HG03521 (cell line): Measurements from ENCODE around the gene KIF2C.
"Not testable (repeated sequence)": the region's sequence is repeated elsewhere in the genome, so short reads cannot be mapped to it uniquely, and the experiment has no call there.

Source experiments
- ATAC-seq: cut with Tn5 transposase; IDR thresholded peaks from one replicate; pipeline ENCODE4 v1.9.1; 2021; ENCODE audit warnings: mild to moderate bottlenecking, moderate library complexity; ENCODE audit not compliant: unreplicated experiment

The KIF2C gene

DNA sequence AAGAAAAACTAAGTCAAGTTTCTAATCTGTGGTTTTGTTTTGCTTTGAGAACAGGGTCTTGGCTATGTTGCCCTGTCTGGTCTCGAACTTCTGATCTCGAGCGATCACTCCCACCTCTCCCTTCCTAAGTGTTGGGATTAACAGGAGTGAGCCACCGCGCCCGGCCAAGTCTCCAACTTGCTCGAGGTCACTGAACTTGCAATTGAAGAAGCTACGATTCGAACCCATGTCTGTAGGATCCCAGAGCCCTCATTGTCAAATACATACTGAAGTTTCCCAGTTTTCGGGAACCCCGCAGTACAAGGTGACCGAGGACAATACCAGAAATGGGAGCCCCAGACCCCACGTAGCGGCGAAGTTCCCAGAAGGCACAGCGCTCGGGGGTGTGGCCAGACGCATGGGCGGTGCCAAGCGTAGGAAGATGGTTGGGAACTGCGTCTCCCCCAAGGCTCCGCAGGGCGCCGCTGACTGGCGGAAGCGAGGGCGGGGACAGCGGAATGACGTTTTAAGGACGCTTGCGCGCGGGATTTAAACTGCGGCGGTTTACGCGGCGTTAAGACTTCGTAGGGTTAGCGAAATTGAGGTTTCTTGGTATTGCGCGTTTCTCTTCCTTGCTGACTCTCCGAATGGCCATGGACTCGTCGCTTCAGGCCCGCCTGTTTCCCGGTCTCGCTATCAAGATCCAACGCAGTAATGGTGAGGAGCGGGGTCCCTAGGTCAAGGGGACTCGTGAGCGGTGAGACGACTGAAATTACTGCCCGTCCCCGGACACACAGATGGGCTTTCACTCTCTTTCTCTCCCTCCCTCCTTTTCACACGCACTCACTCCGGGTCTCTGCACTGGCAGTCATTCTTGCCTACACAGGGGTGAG, at the start of gene KIF2C:
Gene KIF2C, plus strand, starts transcription at position 531 of the 872 bp plus-strand sequence. Its CDS starts 96 bp downstream, at position 627.
- ATAC-seq: peak; percentile 97

DNA sequence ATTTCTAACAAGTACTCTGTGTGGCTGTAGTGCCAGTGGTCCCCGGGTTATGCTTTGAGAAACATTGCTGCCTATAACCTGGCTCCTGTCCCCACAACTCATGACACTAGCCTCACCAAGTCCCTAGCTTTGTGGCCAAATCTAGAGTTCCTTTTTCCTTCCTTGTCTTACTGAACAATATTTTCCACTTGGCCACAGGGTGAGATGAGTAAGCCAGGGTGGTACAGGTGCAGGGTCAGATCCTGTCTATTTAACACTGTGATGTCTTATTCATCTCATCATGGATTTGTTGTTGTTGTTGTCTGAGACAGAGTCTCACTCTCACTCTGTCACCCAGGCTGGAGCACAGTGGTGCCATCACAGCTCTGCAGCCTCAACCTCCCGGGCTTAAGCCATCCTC, 46.5 kb upstream of the KIF2C start:
- ATAC-seq: no peak

DNA sequence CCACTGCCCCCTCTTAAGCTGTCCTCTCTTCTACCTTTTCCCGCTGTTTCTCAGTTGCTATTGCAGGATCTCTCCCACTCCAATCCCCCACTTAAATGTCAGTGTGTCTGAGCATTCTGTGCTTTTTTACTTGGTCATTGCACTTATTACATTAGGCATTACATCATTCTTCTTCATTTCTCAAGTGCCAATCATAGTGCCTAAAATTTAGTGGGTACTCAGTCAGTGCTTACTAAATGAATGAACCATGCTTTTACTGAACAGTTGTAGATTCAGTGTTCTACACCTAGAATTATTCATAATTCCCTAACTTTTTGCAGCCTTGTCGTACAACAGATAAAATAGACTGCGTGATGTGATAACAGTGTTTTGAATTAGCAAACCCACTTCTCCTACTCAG, 45.7 kb upstream of the KIF2C start:
- ATAC-seq: no peak

DNA sequence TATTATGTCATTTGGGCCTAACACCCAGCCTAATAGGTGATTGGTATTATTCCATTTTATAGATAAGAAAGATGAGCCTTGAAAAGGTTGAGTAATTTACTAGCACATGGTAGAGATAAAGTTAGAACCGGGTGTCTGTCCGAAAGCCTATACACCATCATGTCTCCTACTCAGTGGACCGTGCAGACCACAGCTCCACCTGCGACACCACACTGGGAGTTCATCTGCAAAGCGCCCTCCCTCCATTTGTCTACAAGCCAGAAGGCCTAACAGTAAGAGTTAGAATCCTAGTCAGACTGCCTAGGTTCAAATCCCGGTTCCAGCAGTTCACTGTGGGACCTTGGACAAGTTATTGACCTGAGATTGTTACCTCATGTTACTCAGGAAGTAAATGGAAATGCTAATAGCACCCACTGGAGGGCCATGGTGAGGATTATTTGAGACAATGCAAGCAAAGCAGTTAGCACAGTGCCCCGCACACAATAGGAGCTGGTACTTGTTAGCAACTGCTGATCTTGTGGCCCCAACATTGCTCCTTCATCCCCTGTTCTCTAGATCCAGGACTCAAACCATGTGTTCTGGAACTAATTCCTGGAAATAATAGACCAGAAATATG, 44.7 kb upstream of the KIF2C start:
- ATAC-seq: peak; percentile 56

- no peak for ATAC-seq
These were observed 44.0 kb upstream of the KIF2C start for GRCh38 chr1:44695671-44696070.

- no peak for ATAC-seq
These were observed 43.5 kb upstream of the KIF2C start for GRCh38 chr1:44696101-44696500.

DNA sequence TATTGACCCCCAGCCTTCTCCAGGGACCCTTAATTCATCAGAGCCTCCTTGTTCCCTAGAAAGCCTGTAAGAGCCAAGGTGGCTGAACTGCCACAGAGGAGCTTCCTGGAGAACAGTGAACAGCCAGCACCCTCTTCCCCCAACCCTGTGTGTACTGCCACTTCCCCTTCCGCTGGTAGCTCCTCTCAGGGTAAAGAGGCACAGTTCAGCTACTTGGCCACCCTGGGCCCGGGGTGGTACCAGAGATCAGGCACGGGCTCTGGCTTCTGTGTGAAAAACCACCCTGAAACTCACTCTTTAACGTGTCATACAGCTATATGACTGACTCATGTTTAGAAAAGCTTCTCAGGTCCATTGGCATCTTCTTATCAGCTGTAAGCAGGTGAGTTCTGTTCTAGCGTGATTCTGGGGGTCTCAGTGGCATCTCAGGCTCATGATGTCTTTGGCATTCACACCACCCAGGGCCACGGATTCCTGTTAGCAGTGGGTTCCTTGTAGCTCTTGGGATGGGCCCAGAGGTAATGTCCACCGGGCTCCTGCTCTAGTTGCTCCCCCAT, 42.8 kb upstream of the KIF2C start:
- ATAC-seq: no peak

GRCh38 chr1:44698138-44698537, 41.5 kb upstream of the KIF2C start:
- ATAC-seq: no peak

GRCh38 chr1:44699375-44699774, 40.3 kb upstream of the KIF2C start:
- not testable (repeated sequence) for ATAC-seq

DNA sequence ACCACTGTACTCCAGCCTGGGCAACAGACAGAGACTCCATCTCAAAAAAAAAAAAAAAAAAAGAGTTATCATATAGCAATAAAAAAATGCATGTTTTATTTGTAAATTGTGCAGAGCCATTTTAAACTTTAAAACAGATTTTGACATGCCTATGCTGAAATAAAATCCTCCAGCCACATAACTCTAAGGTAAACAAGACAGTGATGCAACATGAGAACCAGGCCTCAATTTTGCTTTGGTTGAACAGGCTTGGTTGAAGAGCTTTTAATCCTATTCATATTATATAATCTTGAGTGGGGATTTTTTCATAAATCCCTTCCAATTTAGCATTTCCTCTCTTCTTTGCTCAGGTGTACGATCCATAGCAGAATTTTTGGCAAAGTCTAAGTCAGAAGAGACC, 39.1 kb upstream of the KIF2C start:
- ATAC-seq: no peak

DNA sequence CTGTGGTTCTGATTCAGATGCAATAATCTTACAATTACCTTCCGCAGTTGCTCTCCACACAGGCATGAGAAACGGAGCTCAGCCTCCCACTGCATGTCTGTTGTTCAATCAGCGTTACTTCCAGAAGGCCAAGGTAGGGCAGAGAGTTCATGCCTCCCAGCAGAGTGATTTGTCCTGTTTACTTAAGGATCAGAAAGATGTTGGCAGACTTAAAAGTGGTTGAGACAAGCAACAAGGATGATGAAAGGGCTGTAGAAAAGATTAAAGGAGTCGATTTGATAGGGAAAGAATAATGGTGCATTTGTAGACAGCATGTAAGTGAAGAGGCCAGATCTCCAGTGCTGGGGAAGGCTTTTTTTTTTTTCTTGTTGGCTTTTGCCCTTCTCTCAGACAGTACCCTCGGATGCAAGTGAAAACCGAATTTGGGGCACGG, 38.5 kb upstream of the KIF2C start:
- no peak for ATAC-seq

DNA sequence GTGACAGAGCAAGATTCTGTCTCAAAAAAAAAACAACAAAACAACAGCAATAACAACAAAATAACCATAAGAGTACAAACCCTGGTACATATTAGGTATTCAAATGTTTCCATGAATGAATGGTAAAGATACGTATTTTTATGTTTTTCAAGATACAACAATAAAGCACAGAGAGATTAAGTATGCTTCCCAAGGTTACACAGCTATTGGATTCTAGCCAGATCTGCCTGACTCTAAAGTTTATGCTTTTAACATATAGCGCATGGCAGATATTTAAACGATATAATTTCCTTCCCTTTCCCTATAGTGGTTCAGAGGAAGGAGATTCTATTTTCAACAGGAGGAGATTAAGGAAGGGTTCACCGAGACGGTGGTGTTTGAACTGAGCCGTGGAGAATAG, 34.2 kb upstream of the KIF2C start:
- ATAC-seq: no peak

- no peak for ATAC-seq
These were observed 33.7 kb upstream of the KIF2C start for GRCh38 chr1:44705938-44706337.

DNA sequence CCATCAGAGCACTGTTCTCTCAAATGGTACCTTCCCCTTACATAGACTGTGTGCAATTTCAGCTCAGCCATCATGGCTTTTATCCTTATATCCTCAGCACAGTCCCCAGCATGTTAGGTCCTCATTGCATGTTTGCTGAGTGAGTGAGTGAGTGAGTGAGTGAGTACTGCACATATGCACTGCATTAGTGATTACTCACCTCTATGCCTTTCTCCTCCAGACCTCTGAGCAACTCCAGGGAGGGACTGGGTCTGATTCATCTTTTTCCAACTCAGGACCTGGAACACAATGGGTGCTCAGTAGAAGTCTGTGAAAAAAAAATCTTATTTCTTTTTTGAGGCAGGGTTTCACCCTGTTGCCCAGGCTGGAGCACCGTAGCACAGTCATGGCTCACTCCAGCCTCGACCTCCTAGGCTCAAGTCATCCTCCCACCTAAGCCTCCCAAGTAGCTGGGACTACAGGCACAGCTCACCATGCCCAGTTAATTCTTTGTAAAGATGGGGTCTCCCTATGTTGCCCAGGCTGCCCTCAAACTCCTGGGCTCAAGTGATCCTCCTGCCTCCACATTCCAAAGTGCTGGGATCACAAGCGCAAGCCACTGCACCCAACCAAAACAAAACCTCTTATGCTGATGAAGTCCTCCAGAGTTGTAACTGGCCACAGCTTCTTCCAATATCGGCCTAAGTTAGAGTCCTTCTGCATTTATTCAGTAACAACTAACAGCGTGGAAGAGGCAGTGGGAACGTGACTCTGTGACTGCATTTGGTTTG, 32.3 kb upstream of the KIF2C start:
- no peak for ATAC-seq

DNA sequence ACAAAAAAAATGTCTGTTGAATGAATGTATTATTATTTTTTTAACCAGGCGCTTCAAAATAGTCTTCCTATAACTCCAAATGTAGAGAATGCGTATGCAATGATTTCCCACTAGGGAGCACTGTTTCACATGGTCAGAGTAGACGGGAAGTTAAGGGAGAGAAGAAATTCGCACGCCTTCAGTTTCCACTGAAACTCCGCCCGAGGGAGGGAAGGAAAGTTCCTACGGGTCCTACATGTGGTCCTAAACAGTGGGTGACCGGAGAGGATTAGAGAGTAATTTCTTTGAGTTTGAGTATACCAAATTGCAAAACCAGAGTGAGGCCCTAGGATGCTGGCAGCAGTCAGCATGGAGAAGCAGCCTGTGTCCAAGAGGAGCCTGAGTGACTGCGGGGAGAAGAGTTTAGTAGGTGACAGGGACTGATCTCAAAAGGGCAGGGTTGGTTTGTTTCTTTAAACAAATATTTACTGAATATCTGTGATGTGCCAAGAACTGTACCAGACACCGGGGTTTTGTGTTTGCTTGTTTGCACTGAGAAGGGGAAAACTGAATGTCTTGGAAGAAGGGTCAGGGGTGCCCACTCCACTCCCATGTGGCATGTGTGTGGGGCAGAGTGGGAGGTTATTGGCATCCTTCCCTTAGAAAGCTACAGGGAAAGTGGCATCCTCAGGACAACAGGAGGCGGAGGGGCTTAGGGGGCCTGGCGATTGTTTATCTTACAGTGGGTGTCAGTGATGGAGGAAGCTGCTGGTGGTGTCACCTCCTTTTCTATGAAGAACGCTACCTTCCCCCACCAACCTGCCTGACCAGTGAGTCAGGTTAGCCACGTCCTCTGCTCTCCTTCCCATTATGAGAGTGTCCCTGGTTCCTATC, 31.4 kb upstream of the KIF2C start:
- ATAC-seq: no peak

DNA sequence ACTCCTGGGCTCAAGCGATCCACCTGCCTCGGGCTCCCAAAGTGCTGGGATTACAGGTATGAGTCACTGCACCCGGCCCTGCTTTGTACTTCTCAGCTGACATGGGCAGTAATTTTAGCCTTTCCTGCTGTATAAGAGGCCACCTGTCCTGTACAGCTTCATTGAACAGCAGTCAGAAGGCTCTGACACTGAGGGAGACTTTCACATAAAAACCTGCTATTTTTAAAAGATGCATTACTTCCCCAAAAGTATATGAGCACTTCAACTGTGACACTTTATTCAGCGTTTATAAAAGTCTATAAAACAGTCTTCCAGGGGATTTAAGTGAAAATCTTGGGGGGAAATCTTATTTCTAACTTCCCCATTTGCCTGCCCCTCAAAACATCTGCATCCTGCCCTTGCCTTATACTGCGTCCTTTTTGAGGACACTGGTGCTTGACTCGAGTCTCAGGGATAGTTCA, 26.3 kb upstream of the KIF2C start:
- no peak for ATAC-seq

DNA sequence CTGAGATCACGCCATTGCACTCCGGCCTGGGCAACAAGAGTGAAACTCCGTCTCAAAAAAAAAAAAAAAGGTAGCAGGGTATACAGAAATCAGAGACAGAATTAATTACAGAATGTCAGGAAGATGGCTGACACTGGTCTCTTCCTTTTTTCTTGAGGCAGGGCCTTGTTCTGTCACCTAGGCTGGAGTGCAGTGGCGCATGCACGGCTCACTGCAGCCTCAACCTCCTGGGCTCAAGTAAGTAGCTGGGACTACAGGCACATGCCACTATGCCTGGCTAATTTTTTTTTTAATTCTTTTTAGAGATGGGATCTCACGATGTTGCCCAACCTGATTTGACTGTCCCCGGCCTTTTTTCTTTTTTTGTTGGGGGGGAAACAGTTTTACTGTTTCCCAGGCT, 25.1 kb upstream of the KIF2C start:
- ATAC-seq: no peak

GRCh38 chr1:44714944-44715571, 24.6 kb upstream of the KIF2C start:
- no peak for ATAC-seq

- no peak for ATAC-seq
These were observed 22.5 kb upstream of the KIF2C start for GRCh38 chr1:44717156-44717555.

DNA sequence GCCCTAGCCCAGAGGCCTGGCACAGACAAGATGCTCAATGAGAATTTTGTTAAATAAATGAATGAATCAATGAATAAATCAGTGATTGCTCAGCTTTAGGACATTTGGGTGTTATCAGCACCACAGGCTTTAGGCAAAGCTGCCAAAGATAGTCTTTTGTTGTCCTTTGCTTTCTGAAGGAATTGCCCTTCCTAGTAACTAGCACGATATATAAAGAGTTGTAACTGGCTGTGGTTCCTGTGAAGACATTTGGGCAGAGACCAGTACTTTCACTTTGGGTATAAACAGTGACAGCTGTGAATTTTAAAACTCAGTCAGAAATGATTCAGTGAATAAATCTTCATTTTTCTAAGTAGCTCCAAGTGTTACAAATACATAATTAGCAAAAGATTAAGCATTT, 22.0 kb upstream of the KIF2C start:
- ATAC-seq: no peak
